ENCODE results near the gene TMEM134.

DNA sequence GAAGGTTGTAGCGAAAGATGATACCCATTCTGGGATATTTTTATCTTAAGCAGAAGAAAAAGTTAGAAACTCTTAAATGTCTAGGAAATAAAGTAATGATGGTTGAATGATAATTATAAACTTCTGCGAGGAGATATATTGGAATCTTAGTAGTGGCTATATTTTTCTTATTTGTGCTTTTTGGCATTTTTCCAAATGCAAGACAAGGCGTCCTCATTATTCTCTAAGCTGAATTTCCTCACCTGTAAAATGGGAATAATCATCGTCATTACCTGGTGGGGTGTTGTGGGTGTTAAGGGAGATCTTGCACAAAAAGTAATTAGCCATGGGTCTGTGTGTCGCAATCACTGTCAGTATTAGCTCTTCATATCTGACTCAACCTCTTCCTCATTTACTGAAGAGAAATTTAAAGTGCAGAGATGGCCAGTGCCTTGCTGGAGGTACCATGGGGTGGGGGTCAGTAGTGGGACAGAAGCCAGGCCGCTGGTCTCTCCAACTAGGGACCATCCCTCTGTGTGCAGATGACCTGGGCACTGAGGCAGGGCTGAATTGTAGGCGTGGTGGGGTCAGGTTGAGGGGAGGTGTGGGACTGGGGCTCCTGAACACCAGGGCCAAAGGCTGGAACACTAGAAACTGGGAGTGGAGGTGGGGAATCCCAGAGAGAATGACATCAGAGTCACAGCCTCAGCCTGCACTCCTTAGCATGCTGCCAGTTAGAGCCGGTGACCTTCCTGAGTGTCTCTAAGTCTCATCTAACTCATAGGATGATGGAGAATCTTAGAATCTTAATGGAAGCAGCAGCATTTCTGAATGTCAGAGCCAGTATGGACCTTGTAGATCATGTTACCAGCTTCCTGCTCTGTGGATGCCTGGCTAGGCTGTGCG, 32.0 kb upstream of the TMEM134 start:
- TF ChIP-seq, protein P1, sequence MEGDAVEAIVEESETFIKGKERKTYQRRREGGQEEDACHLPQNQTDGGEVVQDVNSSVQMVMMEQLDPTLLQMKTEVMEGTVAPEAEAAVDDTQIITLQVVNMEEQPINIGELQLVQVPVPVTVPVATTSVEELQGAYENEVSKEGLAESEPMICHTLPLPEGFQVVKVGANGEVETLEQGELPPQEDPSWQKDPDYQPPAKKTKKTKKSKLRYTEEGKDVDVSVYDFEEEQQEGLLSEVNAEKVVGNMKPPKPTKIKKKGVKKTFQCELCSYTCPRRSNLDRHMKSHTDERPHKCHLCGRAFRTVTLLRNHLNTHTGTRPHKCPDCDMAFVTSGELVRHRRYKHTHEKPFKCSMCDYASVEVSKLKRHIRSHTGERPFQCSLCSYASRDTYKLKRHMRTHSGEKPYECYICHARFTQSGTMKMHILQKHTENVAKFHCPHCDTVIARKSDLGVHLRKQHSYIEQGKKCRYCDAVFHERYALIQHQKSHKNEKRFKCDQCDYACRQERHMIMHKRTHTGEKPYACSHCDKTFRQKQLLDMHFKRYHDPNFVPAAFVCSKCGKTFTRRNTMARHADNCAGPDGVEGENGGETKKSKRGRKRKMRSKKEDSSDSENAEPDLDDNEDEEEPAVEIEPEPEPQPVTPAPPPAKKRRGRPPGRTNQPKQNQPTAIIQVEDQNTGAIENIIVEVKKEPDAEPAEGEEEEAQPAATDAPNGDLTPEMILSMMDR (conservative IDR thresholded peaks at IDR 0.05; ENCODE audit: low read depth, low read length) = no peak
- TF ChIP-seq EZH2 (IDR thresholded peaks at IDR 0.05; ENCODE audit: low read length, unreplicated experiment) = no peak
